ENCODE results near the gene ZNF385B.

The ZNF385B gene

GRCh38 chr2:179525340-179525739, 336.1 kb downstream of the ZNF385B start:
- no peak overlapping the region for H3K4me3 ChIP-seq (ENCODE audit: low read depth, low read length)
- DNase-seq (ENCODE audit: low read depth), result no peak

GRCh38 chr2:179524809-179525339, 336.5 kb downstream of the ZNF385B start:
- no peak for DNase-seq (ENCODE audit: low read depth)
- no peak overlapping the region for H3K4me3 ChIP-seq (ENCODE audit: low read depth, low read length)
- TF ChIP-seq CTCF (conservative IDR thresholded peaks at IDR 0.05; ENCODE audit: low read depth, low read length), result no peak

More at GRCh38 chr2:179525340-179525739, 336.1 kb downstream of the ZNF385B start:
- TF ChIP-seq CTCF (conservative IDR thresholded peaks at IDR 0.05; ENCODE audit: low read depth, low read length), result no peak

GRCh38 chr2:179521944-179522343, 339.5 kb downstream of the ZNF385B start:
- H3K4me3 ChIP-seq (ENCODE audit: low read depth, low read length), result no peak overlapping the region
- no peak for TF ChIP-seq CTCF (conservative IDR thresholded peaks at IDR 0.05; ENCODE audit: low read depth, low read length)
- DNase-seq (ENCODE audit: low read depth), result no peak

- no peak overlapping the region for H3K4me3 ChIP-seq (ENCODE audit: low read depth, low read length)
- TF ChIP-seq CTCF (conservative IDR thresholded peaks at IDR 0.05; ENCODE audit: low read depth, low read length), result no peak
- peak; percentile 13 for DNase-seq (ENCODE audit: low read depth)
These were observed 342.6 kb downstream of the ZNF385B start for GRCh38 chr2:179518830-179519229.

GRCh38 chr2:179513181-179513580, 348.2 kb downstream of the ZNF385B start:
- TF ChIP-seq CTCF (conservative IDR thresholded peaks at IDR 0.05; ENCODE audit: low read depth, low read length), result no peak
- DNase-seq (ENCODE audit: low read depth), result no peak
- H3K4me3 ChIP-seq (ENCODE audit: low read depth, low read length), result no peak overlapping the region

GRCh38 chr2:179512281-179513035, 349.0 kb downstream of the ZNF385B start:
- no peak for TF ChIP-seq CTCF (conservative IDR thresholded peaks at IDR 0.05; ENCODE audit: low read depth, low read length)
- no peak for DNase-seq (ENCODE audit: low read depth)
- H3K4me3 ChIP-seq (ENCODE audit: low read depth, low read length), result no peak overlapping the region

Data from choroid plexus epithelial cell (primary cell).